Measurements from ENCODE around the gene CFAP210.
A peak's percentile ranks its signal among the peaks of the same experiment; 100 is the strongest.

The CFAP210 gene, protein sequence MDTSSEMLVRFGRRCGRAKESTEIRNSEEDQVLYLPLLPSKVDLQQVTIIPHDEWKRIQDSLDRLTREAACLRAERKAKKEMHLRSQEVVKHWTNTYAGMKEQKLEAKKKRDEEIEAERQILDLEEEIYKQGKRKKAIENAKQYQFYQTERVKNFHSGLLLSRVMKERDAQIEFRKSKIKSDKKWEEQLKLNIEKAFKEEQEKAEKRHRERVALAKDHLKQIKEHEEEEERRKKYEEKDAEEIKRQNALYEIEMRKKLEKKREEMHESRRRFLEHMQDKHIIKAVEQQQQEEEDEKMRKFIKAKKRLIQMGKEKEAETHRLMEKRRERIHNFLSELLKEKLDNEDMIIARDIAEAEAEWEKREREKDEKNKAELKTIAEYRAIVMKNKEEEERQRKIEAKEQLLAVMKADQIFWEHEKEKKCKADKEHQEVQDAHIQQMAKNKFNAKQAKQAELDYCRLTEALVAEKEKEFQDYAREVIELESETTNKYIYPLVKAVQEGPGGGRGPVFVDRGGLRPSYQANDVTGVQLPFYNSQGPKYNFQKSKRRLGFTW

DNA sequence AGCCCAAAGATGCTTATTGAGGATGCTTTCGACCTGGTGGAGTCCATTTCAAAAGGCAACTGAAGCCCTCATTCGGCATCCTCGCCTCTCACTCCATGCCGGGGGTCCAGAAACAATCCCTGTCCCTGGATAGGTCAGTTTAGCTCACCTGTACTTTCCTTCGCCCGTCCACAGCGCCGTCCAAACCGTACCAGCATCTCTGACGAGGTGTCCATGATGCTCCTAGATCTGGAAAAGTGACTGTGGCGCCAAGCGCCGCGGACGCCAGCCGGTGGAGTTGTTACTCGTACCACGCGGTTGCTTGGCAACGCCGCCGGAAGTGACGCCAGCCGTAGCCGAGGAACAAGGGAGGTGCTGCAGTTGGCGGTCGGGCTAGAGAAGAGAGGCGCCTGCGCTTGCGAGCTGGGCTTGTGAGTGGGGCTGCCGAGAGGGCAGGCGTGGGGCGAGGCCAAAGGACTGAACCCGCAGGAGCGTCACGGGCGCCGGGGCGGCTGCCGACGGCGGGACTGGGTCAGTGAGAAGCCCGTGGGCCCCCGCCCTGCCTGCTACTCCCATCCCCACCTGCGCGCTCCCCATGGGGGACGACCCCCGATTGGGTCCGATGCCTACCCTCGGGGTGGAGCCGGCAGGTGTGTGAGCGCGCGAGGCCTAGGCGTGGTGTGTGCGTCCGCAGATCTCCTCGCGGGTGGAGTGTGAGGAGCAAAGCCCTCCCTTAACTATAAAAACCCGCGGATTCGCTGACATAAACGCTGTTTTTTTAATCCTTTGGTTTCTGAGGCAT is at the start of gene CFAP210, which contains the start of gene PHOSPHO2:
TSS of gene CFAP210 (minus strand) at position 293 of the 781 bp plus-strand sequence. CDS start at position 215, 78 bp downstream.
TSS of gene PHOSPHO2 (plus strand) at position 357 of the 781 bp plus-strand sequence. CDS start 6,503 bp downstream, outside the sequence.
- peak; percentile 99 for DNase-seq

DNA sequence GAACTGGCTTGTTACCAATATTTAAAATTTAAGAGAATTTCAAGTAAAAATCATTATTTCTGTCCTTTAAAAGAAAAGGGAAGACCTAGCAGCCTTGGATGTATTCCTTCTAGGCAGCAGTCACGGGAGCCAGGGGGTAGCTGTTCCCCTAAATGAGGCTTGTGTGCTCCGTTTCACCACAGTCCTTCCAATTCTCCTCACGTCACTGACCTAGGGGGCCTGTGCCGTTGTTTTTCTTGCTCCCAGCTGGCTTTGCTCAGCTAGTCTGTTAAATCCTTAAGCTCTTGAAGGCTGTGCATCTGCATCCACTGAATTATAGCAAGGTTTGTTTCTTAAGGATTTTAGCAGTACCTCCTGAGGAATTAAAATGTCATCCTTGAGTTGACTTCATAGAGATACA is 49.3 kb upstream of the CFAP210 start:
- DNase-seq, result no peak

- no peak for DNase-seq
These were observed 45.1 kb upstream of the CFAP210 start for GRCh38 chr2:169739351-169739750.

DNA sequence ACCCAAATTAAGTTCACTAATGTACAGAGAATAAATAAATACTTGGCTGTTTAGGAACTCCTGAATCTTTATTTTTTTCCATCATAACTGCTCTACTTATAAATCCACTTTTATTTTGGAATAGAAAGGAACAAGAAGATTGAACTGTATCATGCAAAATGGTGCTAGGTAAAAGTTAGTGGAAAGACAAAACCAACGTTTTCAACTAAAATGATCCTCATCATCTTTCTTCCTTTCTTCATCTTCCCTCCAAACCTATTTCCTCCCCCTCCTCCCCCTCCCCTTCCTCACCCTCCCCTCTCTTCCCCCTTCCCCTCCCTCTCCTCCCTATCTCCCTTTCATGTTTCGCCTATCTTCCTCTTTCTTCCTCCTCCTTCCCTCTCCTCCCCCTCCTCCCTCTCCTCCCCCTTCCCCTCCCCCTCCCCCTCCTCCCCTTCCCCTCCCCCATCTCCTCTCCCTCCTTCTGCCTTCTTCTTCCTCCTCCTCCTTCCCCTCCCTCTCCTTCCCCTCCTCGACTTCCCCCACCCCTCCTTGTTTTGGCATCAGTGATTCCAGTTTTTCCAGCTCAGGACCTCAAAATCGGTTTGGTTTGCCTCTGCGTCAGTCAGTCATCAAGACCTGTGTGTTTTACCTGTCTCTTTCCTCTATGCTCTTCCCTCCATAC is 44.5 kb upstream of the CFAP210 start:
- DNase-seq, result no peak

GRCh38 chr2:169736902-169737301 is 42.7 kb upstream of the CFAP210 start:
- DNase-seq, result no peak

- DNase-seq, result no peak
These were observed 41.4 kb upstream of the CFAP210 start for GRCh38 chr2:169735623-169736022.

DNA sequence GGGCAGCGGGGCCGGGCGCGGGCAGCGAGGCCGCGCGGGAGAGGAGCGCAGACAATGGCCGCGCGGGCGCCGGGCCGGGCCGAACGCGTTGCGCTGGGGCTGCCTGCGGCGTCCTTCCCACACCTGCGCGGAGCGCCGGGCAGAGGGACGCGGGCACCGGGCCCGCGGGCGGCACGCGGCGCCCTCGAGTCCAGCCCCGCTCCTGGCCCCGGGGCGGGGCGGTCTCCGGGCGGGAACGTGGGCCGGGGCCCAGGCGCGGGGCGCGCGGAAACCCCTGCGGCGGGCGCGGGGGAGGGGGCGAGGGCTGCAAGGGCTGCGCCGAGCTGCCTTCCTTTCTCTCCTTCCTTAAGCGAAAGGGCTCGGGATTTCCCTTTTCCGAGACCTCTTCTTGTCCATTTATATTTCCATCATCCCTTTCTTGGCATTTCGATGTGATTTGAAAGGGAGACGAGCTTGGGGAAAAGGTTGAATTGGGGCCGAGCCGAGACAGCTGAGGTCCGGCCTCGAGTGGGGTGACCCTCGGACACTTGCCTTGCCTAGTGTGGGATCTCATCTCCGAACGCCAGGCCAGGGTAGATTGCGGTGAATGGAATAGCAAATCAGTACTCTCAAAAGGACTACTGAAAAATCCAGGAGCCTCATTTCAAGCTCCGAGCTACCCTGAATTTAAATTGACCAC is 40.1 kb upstream of the CFAP210 start:
- DNase-seq, result peak; percentile 21

GRCh38 chr2:169732583-169733358 is 38.6 kb upstream of the CFAP210 start:
- DNase-seq, result no peak

GRCh38 chr2:169732075-169732474 is 37.9 kb upstream of the CFAP210 start:
- DNase-seq, result no peak

GRCh38 chr2:169729274-169729605 is 35.0 kb upstream of the CFAP210 start:
- no peak for DNase-seq

DNA sequence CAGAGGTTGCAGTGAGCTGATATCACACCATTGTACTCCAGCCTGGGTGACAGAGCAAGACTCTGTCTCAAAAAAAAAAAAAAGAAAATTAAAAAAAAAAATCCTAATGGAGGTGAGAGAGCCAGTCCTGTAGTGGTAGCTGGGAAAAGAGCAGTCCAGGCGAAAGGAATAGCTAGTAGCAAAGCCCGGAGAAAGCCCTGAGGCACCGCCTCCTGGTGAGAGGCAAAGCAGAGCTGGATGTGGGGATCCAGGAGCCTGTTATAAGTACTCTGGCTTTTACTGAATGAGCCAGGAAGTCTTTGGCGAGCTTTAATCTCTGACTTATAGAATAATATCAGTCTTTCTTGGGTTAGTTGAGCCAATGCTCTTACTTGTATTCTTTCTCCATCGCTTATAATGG is 32.9 kb upstream of the CFAP210 start:
- no peak for DNase-seq

DNA sequence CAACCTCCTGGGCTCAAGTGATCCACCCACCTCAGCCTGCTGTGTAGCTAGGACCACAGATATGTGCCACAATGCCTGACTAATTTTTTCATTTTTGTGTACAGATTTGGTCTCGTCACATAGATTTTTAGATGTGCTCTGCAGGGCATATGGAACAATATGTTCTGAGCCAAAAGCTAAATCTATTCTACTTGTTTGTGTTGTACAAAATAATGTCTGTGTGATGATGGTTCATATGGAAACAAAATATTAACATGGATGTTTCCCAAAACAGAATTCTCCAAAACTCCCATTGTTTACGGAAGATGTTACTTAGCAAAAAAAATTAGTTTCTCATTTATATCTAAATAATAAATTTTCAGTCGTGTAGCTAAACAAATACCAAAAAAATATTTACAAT is 26.8 kb upstream of the CFAP210 start:
- DNase-seq, result no peak

DNA sequence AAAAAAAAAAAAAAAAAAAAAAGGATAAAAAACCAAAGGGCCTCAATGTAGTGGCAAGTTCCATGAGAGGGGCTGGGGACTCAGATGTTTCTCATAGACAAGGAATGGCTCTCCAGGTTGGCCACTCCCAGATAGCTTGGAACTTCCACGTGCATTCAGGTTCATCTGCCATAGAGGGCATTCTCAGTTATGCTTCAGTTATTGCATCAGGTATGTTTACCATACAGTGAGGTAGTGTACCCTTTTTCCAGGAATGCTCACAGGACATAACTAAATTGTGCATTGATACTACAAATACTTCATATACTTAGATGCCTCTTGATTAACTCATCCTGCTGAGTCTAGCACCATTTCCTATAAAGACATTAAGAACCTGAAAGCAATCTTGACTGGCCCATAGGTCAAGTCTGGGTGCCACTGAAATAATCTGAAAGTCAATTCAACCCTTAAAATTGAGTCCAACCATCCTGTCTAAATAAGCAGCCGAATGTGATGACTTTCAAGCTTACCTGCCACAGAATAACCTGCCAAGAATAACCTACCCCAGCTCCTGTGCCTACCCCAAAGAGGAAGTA is 24.8 kb upstream of the CFAP210 start:
- no peak for DNase-seq

GRCh38 chr2:169717691-169718063 is 23.5 kb upstream of the CFAP210 start:
- no peak for DNase-seq

DNA sequence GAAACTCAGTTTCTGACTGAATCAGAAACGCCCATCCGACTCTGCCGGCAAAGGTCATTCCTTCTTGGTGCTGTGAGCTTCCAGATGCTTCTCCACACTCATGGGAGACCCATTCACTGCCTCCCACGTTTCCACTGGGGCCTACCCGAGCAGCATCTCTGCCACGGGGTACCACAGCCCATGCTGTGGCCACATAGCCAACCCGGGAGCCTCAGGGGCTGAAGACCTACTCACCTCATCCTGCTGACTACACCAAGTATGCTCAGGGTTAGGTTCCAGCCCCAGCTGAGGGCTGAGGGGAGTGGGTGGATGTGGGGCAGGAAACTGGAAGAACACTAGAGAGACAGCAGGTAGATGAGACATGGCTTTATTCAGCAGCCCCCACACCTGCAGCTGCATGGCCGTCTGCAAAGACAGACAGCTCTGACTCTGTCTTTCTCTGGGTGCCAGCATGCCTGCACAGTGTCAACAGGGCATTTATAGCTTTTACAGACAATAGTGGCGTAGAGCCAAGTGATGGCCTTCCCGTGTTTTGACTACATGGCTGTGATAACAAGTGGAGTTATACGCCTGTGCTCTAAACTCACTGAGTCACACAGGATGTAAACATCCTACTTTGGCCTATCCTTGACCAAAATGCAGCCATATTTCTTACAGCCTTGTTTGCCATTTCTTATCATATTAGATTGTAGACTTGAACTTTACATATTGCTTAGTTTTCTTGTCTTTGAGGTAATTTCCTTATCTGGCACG is 22.9 kb upstream of the CFAP210 start:
- no peak for DNase-seq

GRCh38 chr2:169716238-169716886 is 22.2 kb upstream of the CFAP210 start:
- no peak for DNase-seq

DNA sequence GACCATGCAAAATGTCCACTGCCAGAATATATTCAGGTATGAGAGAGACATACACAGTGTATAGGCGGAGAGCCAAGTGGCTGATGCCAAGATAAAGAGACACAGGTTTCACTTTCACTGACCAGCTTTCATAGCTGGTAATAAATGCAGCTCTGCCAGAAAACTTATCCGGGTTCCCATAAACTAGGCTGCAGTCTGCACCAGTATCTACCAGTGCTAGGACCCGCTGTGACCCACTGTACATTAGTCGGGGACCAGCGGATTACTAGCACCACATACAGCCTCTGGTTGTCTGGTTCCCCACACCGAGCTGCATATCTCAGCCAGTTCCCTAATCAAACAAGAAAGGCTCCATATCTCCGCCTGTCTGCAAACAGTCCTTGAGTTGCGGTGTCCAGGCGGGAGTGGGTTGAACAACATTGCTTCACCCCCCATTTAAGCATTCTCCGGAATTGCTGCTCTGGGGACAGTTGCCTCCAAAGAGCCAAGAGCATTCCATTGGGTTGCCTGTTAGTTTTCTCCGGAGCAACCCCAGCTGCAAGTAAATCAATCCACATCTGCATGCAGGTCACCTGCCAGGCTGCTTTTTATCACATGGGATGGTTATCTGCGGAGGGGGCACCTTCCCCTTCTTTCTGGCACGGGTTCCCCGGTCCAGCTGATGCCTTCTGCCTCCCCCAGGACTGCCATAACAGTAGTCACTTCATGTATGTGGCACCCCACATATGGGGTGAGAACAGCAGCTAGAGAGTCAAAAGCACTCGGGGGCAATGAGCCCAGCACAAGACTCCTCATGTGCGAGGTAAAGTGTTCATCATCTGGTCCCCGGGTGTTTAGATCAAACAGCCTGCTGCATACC is 21.4 kb upstream of the CFAP210 start:
- no peak for DNase-seq

GRCh38 chr2:169714699-169715098 is 20.5 kb upstream of the CFAP210 start:
- DNase-seq, result no peak

DNA sequence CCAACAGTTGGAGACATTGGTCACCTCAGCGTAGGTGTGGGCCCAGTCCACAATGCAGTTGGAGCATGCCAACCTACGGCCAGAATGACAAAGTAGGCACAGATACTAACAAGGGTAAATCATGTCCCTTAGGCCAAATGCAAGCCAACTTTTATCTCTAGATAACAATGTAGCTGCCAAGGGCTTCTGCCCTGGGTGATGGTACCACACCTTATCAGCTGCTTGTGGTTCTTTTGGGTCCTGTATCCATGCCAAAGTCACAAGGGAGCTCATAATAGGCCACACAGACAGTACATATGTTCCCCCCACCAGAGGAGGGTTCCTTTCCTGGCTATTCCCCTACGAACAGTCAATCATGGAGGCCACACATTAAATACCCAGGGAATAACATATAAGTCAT is 19.1 kb upstream of the CFAP210 start:
- no peak for DNase-seq

Data from activated CD4-positive, alpha-beta T cell treated with anti-CD3 and anti-CD28 coated beads, Interleukin-2, amount 50 U/mL, for 16 hours (primary cell).